Stimulated activated CD4-positive, alpha-beta T cell treated with anti-CD3 and anti-CD28 coated beads, Interleukin-4, amount 100 ng/mL, for 24 hours (primary cell): ENCODE data around the gene MUSTN1.

Source experiments
- DNase-seq: peaks from one replicate; pipeline ENCODE4 v3.0.0-alpha.2; 2020

MUSTN1 gene

DNA sequence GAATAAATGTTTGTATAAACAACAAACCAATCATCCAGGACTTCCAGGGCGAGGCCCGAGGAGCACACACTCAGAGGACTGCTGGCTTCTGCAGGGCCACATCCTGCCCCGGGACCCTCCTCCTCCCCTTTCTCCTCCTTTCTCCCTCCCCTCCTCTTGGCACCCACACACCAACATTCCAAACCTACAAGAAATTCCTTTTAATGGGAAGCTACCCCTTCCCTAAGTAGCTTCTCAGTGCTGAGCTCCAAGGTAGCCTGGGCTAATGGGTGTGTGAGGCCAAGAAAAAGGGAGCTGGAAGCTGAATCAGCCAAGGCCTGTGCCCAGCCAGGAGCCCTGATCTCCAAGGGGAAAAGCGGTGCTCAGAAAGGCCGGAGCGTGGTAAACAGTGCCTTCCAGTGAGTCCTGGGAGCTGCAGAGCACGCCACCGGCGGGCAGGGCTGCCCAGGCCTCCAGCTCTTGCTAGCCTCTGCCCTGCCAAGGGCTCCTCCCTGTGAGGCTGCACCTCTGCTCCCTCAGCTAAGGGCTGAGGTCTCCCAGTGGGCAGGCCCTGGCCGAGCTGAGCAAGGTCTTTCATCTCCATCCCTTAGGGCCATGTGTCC is 36.3 kb downstream of the MUSTN1 start:
- DNase-seq = no peak

GRCh38 chr3:52796411-52796810 is 38.4 kb downstream of the MUSTN1 start:
- no peak for DNase-seq

DNA sequence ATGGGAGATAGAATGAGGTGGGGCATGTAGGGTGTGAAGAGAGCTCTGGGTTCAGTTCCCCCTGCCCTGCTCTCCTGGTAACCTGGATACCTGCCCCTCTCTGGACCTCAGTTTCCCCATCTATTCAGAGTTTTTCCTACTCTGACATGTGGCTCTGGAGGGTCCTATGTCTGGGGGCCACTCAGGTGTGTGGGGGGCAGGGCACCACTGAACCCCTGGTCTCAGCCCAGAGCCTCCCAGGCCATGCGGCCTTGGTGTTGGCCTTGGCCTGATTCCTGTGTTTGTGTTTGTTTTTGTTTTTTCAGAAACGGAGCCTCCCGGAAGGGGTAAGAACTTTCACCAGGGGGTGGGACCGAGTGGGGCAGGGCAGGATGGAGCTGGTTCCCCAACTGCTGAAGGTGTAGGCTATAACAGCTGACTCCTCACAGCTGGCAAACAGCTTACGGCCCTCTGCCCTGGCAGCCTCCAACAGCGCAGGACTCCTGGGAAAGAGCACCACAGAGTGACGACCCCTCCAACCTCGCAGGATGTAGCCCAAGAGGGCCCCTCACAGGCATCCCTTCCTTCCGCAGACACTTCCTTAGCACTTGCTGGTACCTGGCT is 39.4 kb downstream of the MUSTN1 start:
- DNase-seq = no peak

DNA sequence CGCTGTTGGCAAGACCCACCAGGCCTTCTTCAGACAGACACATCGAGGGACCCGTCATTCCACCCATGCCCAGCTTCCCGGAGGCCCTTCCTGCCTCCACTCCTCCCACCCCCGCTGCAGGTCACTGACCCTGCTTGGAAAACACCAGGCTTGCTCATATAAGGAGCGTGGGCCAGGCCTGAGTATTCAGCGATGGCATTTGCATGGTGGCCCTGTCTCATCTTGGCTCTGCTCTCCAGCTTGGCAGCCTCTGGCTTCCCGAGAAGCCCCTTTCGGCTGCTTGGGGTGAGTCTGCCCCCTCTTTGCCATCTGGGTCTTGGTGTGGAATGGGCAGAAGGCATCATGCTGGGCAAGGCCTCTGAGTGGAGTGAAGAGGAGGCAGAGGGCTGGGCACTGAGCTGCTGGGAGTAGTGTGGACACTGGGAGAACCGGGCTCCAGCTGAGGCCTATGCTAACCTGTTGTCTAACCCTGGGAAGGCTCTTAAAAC is 40.2 kb downstream of the MUSTN1 start, which contains the start of gene ITIH3:
ITIH3 (plus strand) TSS at position 185 of the 488 bp plus-strand sequence; CDS start at position 193, 8 bp downstream.
- no peak for DNase-seq

GRCh38 chr3:52793702-52794611 is 40.9 kb downstream of the MUSTN1 start:
- no peak for DNase-seq

DNA sequence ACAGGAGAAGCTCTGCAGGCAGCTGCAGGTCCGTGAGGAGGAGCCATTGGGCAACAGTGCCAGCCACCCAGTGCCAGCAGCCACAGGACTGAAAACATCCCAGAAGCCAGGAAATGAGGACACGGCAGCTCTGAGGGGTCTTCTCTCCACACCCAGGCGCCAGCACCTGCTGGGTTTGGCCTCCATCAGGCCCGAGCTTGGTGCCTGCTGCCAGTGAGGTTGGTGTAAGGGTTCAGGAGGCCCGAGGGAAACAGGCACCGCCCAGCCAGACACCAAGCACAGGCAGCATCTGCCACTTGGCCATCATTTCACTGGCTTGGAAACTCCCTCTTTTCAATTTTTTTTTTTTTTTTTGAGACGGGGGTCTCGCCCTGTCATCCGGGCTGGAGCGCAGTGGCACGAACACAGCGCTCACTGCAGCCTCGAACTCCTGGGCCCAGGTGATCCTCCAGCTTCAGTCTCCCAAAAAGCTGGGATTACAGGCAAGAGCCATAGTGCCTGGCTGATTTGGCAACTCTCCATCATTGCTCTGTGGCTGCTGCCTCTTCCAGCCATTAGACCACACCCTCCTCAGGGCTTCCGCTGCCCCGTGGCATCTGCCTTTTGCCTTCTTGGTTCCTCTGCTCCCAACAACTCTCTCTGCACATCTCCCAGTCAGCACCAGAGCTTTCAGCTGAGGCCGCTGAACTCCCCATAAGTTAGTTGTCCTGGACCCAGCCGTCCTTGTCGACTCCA is 41.7 kb downstream of the MUSTN1 start:
- DNase-seq = no peak

DNA sequence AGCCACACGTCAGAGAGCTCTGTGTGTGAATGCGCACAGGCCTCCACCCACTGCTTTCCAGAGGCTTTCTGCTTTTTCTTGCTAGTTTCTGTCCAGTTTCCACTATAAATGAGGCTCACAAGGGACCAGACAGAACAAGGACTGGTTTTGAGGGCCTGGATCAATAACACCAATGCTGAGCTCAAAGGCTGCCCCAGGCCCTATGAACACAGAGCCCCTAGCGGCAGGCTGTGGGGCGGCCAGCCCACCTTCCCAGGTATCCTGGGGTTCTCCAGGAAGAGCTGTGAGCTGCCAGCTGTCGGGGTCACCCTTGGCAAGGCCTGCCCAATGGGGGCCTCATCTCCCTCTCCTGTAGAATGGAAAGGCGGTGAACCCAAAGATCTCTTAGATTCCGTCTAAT is 42.4 kb downstream of the MUSTN1 start:
- no peak for DNase-seq

- no peak for DNase-seq
Measured at GRCh38 chr3:52791928-52792327, 42.9 kb downstream of the MUSTN1 start.

DNA sequence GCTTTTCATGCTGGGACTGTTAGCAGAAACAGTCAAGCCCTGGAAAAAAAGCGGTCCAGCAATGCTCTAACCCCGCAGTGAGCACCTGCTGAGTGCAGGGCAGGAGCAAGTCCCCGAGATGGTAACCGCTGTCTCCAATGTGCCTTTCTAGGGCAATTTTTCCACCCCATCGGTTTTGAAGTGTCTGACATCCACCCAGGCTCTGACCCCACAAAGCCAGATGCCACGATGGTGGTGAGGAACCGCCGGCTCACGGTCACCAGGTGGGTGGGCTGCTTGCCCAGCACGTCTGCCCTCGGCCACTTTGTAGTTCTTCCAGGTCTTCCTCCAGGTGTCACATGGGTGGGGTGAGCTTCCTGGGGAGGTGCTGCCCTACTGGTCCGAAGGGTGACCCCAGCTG is 43.5 kb downstream of the MUSTN1 start:
- DNase-seq = no peak

- DNase-seq = no peak
Measured at GRCh38 chr3:52790741-52791140, 44.1 kb downstream of the MUSTN1 start.

GRCh38 chr3:52790337-52790736 is 44.5 kb downstream of the MUSTN1 start:
- no peak for DNase-seq

DNA sequence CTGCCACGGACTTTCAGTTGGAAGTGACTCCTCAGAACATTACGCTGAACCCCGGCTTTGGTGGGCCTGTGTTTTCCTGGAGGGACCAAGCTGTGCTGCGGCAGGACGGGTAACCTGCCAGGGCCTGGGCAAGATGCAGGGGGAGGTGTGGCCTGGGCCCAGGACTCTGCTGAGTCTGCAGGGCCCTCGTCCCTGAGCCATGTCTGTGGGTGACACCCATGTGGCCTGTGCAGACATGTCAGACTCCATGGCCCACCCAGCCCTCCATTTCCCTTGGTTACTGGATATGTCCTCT is 45.1 kb downstream of the MUSTN1 start:
- DNase-seq = no peak

DNA sequence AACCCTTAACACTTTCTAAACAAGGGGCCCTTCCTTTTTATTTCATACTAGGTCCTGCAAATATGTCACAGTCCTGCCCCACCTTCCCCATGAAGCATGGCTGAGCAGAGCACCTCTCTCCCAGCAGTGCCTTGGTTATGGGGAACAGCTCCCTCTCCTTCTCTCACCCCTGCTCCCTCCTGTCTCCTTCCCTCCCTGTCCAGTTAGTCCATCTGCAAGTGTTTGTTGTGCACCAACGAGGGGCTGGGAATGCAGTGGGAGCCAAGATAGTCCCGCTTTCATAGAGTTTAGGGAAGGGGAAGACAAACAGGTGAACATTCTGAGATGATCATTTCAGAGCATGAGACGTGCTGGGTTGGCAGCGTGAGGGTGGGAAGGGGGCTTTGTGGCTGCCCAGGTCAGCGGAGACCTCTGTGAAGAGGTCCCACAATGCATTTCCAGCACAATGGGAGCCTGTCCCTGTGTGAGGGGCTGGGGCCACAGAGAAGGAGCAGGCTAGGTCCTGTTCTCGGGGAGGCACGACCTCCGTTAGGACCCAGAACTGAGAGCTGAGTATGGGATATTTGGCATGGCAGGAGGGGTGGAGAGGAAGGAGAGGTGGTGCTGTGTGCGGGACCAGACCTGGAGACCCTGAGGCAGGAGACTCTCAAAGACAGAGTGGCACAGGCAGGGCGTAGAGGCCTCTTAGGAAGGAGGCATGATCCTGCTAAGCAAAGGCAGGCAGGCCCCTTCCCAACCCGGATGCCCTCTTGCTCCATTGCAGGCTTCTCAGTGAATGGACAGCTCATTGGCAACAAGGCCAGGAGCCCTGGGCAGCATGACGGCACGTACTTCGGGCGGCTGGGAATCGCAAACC is 45.7 kb downstream of the MUSTN1 start:
- DNase-seq = no peak

DNA sequence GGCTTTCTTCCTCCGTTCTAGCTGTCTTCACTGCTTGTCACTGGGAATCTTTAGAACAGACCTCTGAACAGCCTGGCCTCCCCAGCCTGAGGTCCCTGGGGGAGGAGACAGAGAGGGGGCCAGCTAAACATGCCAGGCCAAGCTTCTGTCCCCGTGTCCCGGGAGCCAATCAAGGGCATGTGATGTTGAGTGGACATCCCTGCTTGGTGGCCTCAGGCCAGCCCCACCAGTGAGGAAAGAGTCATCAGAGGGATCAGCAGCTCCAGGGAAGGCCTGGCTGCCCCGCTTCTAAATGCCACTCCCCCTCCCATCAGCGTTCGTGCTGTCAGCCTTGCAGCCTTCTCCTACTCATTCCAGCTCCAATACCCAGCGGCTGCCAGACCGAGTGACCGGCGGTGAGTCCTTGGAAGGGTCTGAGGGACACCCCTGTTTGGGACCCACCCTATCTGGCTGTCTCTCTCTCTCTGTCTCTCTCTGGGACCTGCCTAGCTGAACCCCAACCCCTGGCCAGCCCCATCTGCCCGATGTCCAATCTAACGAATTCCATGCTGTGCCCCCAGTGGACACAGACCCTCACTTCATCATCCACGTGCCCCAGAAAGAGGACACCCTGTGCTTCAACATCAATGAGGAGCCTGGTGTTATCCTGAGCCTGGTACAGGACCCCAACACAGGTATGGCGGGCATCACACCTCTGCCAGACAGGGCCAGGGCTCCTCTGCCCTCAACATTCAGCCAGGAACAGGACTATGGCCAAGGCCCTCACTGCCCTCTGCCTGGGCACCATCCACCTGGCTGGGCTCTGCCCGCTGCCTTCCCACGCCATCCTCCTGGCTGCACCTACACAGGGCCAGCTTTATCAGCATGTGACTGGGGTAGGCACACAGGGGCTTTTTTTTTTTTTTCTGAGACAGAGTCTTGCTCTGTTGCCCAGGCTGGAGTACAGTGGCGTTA is 46.9 kb downstream of the MUSTN1 start:
- no peak for DNase-seq

DNA sequence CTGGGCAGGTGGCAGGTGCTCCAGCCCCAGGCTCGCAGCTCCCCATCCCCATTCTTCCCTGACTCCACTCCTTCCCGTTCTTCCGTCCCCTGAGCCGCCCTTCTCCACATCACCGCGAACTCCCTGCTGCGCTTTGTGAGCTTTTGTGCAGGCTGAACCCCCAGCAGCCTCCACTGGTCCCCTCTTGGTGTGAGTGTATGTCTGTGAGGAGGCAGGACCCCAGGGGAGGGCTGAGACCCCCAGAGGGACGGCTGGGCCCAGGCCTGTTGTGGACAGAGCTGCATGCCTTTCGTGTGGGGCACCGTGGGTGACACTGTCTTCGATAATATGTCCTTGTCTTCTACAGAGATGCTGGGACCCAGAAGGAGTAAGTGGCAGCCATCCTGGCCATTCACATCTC is 47.6 kb downstream of the MUSTN1 start:
- DNase-seq = no peak

DNA sequence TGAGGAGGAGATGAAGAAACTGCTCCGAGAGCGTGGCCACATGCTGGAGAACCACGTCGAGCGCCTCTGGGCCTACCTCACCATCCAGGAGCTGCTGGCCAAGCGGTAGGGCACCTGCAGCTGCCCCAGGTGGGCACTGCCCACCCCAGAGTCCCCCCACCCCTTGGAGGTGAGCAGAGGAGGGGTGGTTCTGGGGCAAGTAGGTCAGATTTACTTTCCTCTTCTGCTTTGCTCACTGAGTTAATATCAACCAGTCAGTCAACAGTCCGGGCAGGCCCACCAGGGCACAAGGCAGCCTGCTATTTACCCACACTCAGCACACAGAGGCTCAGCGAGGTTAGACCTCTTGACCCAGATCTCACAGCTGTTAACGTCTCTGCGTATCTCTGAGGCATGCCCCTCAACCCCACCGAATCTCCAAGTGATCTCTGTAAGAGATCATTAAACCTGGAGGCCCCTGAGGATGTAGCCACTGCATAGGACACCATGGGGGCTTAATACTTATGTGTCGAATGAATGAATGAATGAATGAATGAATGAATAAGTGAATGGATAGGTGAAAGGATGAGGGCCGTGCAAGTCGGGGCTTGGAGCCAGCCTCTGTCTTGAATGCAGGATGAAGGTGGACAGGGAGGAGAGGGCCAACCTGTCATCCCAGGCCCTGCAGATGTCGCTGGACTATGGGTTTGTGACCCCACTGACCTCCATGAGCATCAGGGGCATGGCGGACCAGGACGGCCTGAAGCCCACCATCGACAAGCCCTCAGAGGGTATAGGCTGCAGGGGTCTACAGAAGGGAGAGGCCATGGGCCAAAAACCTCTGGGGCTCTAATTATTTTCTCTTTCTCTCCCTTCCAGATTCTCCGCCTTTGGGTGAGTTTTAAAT is 48.2 kb downstream of the MUSTN1 start:
- no peak for DNase-seq

- DNase-seq = no peak
Measured at GRCh38 chr3:52784931-52785590, 49.8 kb downstream of the MUSTN1 start.

GRCh38 chr3:52784021-52784621 is 50.7 kb downstream of the MUSTN1 start:
- no peak for DNase-seq

GRCh38 chr3:52783211-52783555 is 51.6 kb downstream of the MUSTN1 start:
- no peak for DNase-seq
